Coronary artery (tissue), 2 donors: ENCODE results near the gene ZCCHC7.

ENCODE experiments used
- DNase-seq: peaks from one replicate; pipeline ENCODE4 v3.0.0-alpha.2; 2017; ENCODE audit warnings: low spot score
- H3K27ac ChIP-seq, 2 donors: fragments of 200-600 bp; sonication (generic); one replicate each; pipeline ENCODE4 v1.5.1; 2016 to 2019
- H3K4me3 ChIP-seq: fragments of 200-600 bp; sonication (generic); 2 replicates; pipeline ENCODE4 v1.5.1; 2016; ENCODE audit warnings: mild to moderate bottlenecking, moderate library complexity
- TF ChIP-seq, protein P1 (sequence below): fragments of 200-600 bp; sonication (generic); IDR thresholded peaks from one replicate; pipeline ENCODE4 v1.5.1; 2019; ENCODE audit warnings: antibody characterized with exemption

ZCCHC7 gene

DNA sequence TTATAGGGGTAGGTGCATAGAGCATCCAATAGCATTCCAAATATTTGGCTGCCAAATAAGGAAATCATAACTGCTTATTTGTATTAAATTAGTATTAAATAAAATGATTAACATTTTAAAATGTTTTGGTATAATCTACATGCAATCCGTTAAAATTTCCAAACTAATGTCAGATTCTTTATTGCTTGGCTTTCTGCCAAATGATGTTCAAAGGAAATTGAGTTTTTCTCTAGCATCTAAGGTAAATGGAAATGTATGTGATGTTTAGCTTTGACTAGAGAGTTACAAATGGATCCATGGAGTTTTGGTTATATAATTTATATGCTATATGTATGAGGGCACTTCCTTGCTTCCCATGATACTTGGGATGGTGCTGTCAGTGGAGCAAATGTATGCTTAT, 121.7 kb downstream of the ZCCHC7 start:
- TF ChIP-seq, protein P1, sequence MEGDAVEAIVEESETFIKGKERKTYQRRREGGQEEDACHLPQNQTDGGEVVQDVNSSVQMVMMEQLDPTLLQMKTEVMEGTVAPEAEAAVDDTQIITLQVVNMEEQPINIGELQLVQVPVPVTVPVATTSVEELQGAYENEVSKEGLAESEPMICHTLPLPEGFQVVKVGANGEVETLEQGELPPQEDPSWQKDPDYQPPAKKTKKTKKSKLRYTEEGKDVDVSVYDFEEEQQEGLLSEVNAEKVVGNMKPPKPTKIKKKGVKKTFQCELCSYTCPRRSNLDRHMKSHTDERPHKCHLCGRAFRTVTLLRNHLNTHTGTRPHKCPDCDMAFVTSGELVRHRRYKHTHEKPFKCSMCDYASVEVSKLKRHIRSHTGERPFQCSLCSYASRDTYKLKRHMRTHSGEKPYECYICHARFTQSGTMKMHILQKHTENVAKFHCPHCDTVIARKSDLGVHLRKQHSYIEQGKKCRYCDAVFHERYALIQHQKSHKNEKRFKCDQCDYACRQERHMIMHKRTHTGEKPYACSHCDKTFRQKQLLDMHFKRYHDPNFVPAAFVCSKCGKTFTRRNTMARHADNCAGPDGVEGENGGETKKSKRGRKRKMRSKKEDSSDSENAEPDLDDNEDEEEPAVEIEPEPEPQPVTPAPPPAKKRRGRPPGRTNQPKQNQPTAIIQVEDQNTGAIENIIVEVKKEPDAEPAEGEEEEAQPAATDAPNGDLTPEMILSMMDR = no peak

DNA sequence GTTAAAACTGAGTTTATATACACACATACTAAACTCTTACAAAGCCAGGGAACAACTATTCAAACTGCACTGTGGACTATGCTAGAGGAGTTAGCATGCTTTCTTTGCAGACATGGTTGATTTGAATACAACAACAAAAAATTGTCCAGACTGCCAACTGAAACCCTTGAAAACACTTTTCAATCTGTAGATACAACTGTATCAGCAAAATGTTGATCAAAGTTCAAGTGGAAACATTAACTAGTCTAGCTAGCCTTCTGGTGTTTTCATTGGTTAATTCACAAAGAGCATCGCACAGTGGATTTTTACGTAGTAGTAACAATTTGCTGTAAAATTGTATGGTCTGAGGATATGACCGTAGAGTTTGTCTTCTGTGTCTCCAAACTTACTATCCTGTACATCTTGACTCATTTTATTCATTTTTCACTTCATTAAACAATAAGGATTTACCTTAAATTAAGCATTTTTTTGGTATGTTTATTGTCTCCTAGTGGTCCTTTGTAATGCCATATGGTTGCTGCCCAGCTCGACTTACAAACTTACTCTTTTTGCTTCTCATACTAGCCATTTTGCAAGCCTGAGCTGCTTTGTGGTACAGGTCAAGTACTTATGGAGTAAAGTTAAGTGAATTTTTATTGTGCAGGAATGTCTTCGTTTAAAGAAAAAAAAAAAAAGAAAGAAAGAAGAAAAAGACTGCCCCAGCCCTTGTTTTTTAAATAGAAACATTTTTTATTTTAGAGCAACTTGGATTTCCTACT, 123.4 kb downstream of the ZCCHC7 start:
- H3K27ac ChIP-seq = no peak overlapping the region
- no peak for DNase-seq
- no peak overlapping the region for H3K4me3 ChIP-seq
- TF ChIP-seq, protein P1 = no peak

More for the DNA sequence above, 121.7 kb downstream of the ZCCHC7 start:
- no peak overlapping the region for H3K4me3 ChIP-seq
- no peak for DNase-seq
- no peak overlapping the region for H3K27ac ChIP-seq

DNA sequence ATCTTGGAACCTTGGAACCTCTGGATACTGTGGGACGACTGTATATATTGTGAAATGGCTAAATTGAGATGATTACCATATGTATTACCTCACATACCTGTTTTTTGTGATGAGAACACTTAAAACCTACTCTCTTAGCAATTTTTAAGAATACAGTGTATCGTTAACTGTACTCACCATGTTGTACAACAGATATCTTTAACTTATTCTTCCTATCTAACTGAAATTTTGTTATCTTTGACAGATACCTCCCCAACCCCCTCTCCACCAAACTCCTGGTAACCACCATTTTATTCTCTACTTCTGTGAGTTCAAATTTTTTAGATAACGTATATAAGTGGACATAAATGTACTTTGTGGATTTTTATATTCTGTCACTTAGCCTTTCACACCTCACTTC, 126.5 kb downstream of the ZCCHC7 start:
- H3K27ac ChIP-seq = no peak overlapping the region
- TF ChIP-seq, protein P1 = no peak
- no peak overlapping the region for H3K4me3 ChIP-seq
- DNase-seq = no peak

DNA sequence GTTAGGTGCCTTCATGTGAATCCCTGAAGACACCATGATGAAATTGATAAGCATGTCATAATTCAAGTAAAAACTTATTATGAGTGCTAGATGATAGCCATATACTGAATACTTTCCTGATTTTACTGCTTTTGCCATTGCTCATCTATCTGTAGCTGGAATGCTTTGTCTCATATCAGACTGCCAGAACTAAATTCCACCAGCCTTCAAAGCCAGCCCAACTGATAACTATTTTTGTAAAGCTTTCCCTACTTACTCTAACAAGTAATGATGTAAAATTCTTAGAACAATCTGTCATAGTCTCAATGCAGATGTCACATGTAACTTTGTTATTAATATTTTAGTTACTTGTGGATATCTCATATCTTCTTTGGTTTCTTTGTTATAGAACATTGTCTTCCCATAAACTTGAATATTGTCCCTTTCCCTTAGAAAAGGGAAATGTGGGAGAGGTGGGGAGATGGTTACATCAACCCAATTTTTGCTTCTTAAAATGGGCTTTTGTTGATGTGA, 128.3 kb downstream of the ZCCHC7 start:
- DNase-seq = no peak
- TF ChIP-seq, protein P1 = no peak
- no peak overlapping the region for H3K27ac ChIP-seq
- H3K4me3 ChIP-seq = no peak overlapping the region

DNA sequence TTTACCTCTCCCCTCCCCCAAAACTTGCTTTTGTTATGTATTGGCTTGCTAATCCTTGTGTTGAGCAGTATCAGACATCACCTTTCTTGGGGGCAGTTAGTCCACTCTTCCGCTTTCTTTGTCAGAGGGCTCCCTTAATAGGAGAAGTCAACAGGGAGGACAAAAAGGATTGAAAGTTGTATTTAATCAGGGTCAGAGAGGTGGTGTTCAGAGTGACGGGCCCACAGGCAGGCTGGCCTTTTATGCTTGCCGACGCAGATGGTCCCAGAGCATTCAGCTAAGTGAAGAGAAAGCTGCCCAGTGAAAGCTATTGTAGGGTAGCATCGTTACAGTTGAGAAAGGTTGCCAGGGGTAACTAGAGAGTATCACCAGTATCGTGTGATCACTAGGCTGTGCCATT, 131.1 kb downstream of the ZCCHC7 start:
- TF ChIP-seq, protein P1 = no peak
- no peak for DNase-seq
- Histone ChIP-seq H3K27ac (no peak overlapping the region), H3K4me3 (no peak overlapping the region)

DNA sequence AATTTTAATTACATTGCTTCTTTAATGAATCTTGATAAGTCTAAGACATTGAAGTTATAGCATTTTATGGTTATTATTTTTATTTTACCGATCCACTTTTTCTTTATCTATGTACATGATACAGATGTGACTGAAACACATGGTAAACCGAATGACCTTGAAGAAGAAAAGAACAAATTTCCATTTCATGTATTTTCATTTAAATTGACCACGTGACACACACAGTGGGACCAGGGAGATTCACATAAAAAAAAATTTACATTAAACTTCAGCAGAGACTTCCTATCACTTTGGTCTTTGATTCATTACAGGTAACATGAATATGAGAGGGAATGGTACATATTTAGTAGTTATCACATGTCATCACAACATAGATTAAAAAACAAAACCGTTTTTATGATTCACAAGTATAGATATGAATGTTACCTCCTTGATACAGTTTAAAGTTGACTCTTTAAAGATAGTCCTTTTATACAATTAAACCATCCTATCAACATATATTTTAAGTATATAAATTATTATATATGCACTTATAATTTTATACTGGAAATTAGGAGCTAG, 133.1 kb downstream of the ZCCHC7 start:
- no peak overlapping the region for H3K4me3 ChIP-seq
- TF ChIP-seq, protein P1 = no peak
- no peak overlapping the region for H3K27ac ChIP-seq
- no peak for DNase-seq

DNA sequence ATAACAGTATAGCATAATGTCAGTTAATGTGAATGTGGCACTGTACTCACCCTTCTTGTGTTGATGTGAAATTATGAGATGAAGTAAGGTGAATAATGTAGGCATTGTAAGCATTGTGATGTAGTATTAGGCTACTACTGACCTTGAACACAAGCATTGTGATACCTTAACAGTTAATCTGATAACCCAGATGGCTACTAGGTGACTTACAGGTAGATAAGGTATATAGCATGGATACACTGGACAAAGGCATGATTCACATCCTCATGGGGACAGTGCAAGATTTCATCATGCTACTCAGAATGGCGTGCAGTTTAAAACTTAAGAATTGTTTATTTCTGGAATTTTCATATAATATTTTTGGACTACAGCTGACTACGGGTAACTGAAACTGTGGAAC, 134.8 kb downstream of the ZCCHC7 start:
- no peak overlapping the region for H3K27ac ChIP-seq
- H3K4me3 ChIP-seq = no peak overlapping the region
- TF ChIP-seq, protein P1 = no peak
- no peak for DNase-seq
